ENCODE measurements around the gene SEC24B.

DNA sequence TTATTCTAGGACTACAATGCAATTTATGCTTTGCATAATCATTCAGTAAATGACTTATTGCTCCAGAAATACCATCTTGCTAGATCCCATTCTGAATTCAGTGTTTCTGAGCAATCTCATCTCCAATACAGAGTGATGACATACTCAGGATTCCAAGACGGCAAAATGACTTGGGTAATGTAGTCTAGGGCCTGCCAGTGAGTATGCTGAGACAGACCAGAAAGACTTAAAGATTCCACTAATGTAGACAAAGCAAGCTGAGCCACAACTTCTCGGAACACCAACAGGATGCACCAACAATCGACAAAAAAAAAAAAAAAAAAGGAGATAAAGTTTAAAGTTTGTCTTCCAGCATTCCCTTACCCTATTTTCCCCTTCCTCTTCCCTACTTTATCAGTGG, 919 bp upstream of the SEC24B start:
- TF ChIP-seq TCF12 (IDR thresholded peaks at IDR 0.05; ENCODE audit: low read depth) (no peak), CEBPB (IDR thresholded peaks at IDR 0.05) (no peak)

Measured in Ishikawa (cell line).